SK-N-MC (cell line): ENCODE data around the gene KIAA1958.
A peak's percentile ranks its signal among the peaks of the same experiment; 100 is the strongest.

ENCODE experiments used
- DNase-seq: peaks from one replicate; pipeline ENCODE4 v3.0.0-alpha.2; 2011; ENCODE audit warnings: low read depth, low spot score
- H3K27ac ChIP-seq: fragments of 200-600 bp; sonication (generic); 2 replicates; pipeline ENCODE4 v1.5.1; 2016; ENCODE audit warnings: mixed run types
- H3K36me3 ChIP-seq: fragments of 200-600 bp; sonication (generic); 2 replicates; pipeline ENCODE4 v1.6.1; 2017; ENCODE audit warnings: antibody characterized with exemption, low read length, mixed read lengths; ENCODE audit not compliant: insufficient read depth
- H3K4me3 ChIP-seq: fragments of 200-600 bp; sonication (generic); 2 replicates; pipeline ENCODE4 v1.5.1; 2016
- H3K9ac ChIP-seq: fragments of 200-600 bp; sonication (generic); 2 replicates; pipeline ENCODE4 v1.8.0; 2017; ENCODE audit warnings: mixed run types, mixed read lengths; ENCODE audit not compliant: insufficient read length
- H3K9me3 ChIP-seq: fragments of 200-600 bp; sonication (generic); 2 replicates; pipeline ENCODE4 v1.6.1; 2017; ENCODE audit warnings: low read depth, mild to moderate bottlenecking, antibody characterized with exemption, low read length, moderate library complexity, mixed read lengths
- EZH2 ChIP-seq: fragments of 200-600 bp; sonication (generic); IDR thresholded peaks from one replicate; pipeline ENCODE4 v1.6.1; 2017; ENCODE audit warnings: antibody characterized with exemption
- FOXP2 ChIP-seq: optimal IDR thresholded peaks from 2 replicates; pipeline ENCODE3; 2011; ENCODE audit warnings: mild to moderate bottlenecking, moderate library complexity; ENCODE audit not compliant: insufficient read depth; ENCODE audit errors: extremely low read length, control extremely low read depth
- POLR2AphosphoS5 ChIP-seq: IDR thresholded peaks from 2 replicates; pipeline ENCODE4 v1.6.1; 2012; ENCODE audit warnings: mild to moderate bottlenecking, low read depth, low read length, borderline replicate concordance

Gene KIAA1958

DNA sequence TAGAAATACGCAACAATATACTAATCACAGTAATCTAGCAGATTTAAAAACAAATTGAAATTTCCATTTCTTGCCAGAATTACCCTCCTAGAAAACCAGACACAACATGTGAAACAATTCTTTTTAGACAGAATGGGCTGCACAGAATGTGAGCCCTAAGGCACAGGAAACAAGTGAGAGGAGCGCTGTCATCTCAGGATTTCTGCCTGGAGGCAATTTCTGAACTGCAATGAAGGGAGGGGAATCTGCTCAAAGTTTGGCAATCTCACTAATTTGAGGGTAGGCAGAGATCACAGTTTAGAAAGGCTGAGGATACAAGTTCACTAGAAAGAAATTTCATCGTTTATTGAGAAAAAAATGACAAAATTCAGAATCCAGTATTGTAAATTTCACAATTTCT lies 161.0 kb downstream of the KIAA1958 start:
- Histone ChIP-seq H3K9ac (no peak overlapping the region), H3K9me3 (peaks cover 11% of the 10 kb centered on the region; the same call in 1 of the 2 replicates), H3K4me3 (no peak overlapping the region), H3K36me3 (peaks cover 45% of the 10 kb centered on the region), H3K27ac (peak overlapping the region; percentile 38; the same call in 1 of the 2 replicates)
- TF ChIP-seq FOXP2, result no peak
- TF ChIP-seq POLR2AphosphoS5, result no peak
- no peak for TF ChIP-seq EZH2
- DNase-seq, result peak; percentile 88

DNA sequence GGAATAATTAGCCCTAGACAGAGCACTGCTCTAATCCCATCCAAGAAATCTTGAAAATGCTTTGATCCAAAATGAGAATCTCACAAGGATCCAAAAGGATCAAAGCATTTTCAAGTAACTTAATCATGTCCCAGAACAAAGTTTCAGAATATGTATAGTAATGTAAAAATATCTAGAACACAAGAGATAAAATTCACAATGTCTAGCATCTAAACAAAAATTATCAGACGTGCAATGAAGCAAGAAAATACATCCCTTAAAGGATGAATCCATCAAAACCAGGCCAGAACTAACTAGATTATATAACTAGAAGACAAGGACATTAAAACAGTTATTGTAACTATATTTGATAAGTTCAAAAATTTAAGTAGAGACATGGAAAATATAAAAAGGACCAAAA lies 162.0 kb downstream of the KIAA1958 start:
- H3K4me3 ChIP-seq, result no peak overlapping the region
- DNase-seq, result no peak
- no peak overlapping the region for H3K9ac ChIP-seq
- H3K9me3 ChIP-seq, result peaks cover 11% of the 10 kb centered on the region; the same call in 1 of the 2 replicates
- no peak for TF ChIP-seq FOXP2
- no peak for TF ChIP-seq POLR2AphosphoS5
- no peak for TF ChIP-seq EZH2
- H3K36me3 ChIP-seq, result peaks cover 45% of the 10 kb centered on the region
- no peak overlapping the region for H3K27ac ChIP-seq

DNA sequence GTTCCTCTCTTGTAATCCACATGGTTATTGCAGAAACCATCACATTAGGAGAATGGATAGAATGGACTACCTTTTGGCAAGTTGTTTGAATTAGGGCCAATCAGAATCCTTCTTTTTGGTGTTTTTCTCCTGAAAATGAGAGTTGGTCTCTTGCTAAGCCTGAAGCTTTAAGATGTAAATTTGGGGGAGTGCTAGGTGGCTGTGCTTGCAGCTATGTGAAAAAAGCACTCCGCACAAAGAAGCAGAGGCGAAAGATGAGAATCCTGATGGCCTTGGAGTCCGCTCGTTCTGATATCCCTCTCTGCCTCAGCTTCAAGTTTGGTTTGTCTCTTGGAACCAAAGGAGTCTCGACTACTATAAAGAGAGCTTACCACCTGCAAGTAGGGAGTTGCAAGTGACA lies 167.7 kb downstream of the KIAA1958 start:
- peaks cover 2% of the 10 kb centered on the region; the same call in 1 of the 2 replicates for H3K9me3 ChIP-seq
- H3K36me3 ChIP-seq, result peaks cover 12% of the 10 kb centered on the region
- no peak overlapping the region for H3K27ac ChIP-seq
- no peak for DNase-seq
- no peak for TF ChIP-seq POLR2AphosphoS5
- no peak for TF ChIP-seq FOXP2
- TF ChIP-seq EZH2, result no peak
- H3K4me3 ChIP-seq, result no peak overlapping the region
- no peak overlapping the region for H3K9ac ChIP-seq

DNA sequence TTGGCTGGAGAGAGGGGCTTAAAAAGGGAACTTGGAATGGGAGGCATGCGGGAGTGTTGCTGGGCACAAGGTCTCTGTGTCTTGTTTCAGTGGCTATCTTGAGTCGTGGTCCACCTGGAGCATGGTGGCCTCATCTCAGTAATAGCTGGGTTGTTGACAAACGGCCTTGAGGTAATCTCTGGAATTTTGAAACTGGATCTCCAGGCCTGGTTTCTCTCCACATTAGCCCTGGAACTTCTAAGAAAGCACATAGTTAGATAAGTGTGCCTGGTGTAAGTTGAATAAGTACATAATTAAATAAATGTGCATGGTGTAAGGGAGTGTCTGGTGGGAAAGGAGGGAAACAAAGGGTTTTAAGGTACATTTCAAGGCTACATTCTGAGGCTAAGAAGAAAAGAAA lies 169.0 kb downstream of the KIAA1958 start:
- H3K9ac ChIP-seq, result no peak overlapping the region
- H3K9me3 ChIP-seq, result no peaks in the 10 kb centered on the region
- H3K27ac ChIP-seq, result no peak overlapping the region
- TF ChIP-seq POLR2AphosphoS5 (no peak), FOXP2 (no peak), EZH2 (no peak)
- no peak for DNase-seq
- H3K36me3 ChIP-seq, result no peaks in the 10 kb centered on the region; the same call in 1 of the 2 replicates
- no peak overlapping the region for H3K4me3 ChIP-seq

DNA sequence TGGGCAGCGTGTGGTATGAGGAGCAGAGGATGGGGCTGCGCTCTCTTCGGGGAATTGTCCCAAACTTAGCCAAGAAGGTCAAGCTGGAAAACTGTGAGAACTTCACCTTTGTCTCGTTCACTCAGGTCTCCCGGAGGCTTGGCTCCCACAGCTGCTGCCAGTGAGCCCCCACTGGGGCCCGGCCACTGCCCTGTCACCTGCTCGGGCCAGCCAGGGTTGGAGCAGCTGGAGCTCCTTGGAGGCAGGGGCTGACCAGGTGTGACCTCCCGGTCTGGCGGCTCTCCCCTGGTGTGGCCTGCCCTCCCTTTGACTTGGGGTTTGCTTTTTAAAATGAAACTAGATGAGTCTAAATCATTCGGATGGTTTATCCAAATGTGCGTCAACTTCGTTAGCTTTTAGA lies 173.3 kb downstream of the KIAA1958 start:
- no peak for DNase-seq
- no peak for TF ChIP-seq FOXP2
- TF ChIP-seq POLR2AphosphoS5, result no peak
- TF ChIP-seq EZH2, result no peak
- no peak overlapping the region for H3K9ac ChIP-seq
- no peaks in the 10 kb centered on the region for H3K9me3 ChIP-seq
- H3K36me3 ChIP-seq, result no peaks in the 10 kb centered on the region; the same call in 1 of the 2 replicates
- H3K4me3 ChIP-seq, result no peak overlapping the region
- H3K27ac ChIP-seq, result no peak overlapping the region

DNA sequence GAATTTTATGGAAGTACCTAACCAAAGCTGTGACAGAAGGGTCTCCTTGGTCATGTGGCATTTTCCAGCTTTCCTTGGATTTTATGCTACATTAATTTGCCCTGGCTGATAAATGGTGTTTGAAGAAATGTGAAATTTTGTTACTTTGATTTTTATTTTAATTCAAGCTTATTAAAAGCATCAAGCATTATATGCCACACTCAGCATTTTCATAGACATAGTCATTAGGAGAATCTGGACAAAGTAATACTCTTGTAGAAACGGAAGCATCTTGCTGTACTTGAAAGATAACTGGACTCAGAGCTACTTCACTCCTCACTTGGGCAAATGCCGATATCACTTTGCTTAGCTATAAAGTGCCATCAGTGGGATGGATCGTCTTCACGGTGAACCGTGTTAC lies 177.1 kb downstream of the KIAA1958 start:
- H3K36me3 ChIP-seq, result no peaks in the 10 kb centered on the region; the same call in 1 of the 2 replicates
- no peak overlapping the region for H3K9ac ChIP-seq
- no peak overlapping the region for H3K4me3 ChIP-seq
- no peaks in the 10 kb centered on the region for H3K9me3 ChIP-seq
- no peak for DNase-seq
- no peak overlapping the region for H3K27ac ChIP-seq
- TF ChIP-seq EZH2 (no peak), POLR2AphosphoS5 (no peak), FOXP2 (no peak)

DNA sequence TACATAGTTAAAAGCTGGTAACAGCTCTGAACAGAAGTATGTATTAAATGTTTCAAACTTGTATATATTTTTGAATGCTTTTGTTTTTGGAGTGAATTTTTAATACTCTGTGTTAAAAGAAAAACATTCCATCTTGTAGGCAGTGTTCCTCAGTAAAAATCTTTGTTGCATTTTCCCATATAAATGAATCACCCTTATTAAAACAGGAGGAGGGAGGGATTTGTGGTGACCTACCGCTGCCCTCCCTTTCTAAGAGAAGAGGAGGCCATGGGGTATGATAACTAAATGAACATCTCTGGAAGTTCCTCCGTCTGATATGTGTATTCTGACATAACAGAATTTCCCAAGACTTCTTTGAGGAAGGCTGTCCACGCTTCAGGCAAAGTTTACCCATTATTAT lies 177.9 kb downstream of the KIAA1958 start:
- Histone ChIP-seq H3K36me3 (no peaks in the 10 kb centered on the region; the same call in 1 of the 2 replicates), H3K9me3 (no peaks in the 10 kb centered on the region), H3K9ac (no peak overlapping the region), H3K27ac (no peak overlapping the region), H3K4me3 (no peak overlapping the region)
- no peak for DNase-seq
- TF ChIP-seq FOXP2 (no peak), POLR2AphosphoS5 (no peak), EZH2 (no peak)

DNA sequence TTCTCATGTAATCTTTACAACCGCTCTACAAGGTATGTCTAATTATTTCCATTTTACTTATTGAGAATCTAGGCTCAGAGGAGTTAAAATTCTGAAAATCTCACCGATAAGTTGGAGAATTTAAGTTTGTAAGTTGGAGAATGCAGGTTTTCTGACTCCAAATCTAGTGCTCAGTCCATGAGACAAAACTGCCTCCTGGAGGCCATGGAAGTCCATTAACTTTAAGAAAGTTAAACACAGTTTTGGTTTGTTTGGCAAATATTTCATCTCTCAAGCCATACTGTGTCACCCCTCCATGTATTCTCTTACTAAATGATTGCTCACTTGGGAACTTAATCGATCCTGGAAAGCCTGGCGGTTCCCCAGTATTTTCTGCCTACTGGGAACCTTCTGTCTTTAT lies 178.7 kb downstream of the KIAA1958 start:
- DNase-seq, result no peak
- H3K4me3 ChIP-seq, result no peak overlapping the region

DNA sequence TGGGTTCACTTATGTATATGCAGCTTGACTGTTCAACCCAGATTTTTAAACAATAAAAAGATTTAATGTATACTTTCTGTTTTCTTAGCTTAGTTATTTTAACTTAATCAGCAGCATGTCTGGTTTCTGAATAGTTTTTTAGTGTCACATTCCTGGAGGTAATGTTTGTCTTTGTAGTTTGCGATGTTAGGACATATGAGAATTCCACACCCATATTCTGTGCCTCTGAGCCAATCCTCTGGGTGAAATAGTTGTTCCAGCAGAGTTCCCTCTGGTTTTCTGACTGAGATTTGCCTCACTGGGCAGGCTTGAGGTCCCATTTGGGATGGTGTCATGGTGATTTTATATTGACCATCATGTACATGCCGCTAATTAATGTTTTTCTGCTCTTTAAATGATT lies 182.7 kb downstream of the KIAA1958 start:
- no peak overlapping the region for H3K27ac ChIP-seq
- H3K9me3 ChIP-seq, result no peaks in the 10 kb centered on the region
- TF ChIP-seq FOXP2 (no peak), POLR2AphosphoS5 (no peak), EZH2 (no peak)
- no peaks in the 10 kb centered on the region for H3K36me3 ChIP-seq
- H3K9ac ChIP-seq, result no peak overlapping the region
- no peak for DNase-seq
- H3K4me3 ChIP-seq, result no peak overlapping the region

More for the DNA sequence above, 178.7 kb downstream of the KIAA1958 start:
- H3K9ac ChIP-seq, result no peak overlapping the region
- no peaks in the 10 kb centered on the region for H3K9me3 ChIP-seq
- H3K36me3 ChIP-seq, result no peaks in the 10 kb centered on the region
- no peak overlapping the region for H3K27ac ChIP-seq
- TF ChIP-seq POLR2AphosphoS5 (no peak), EZH2 (no peak), FOXP2 (no peak)
